ENCODE measurements around the gene DFFB. TPM values are rescaled to one million over a fixed set of nuclear protein-coding genes. Genes with fewer than 3 reads are reported as not detected.
A peak's percentile ranks its signal among the peaks of the same experiment; 100 is the strongest.

Gene DFFB
- total RNA-seq, 2 experiments from 2014 or later = 10.6 to 12.5 TPM

DNA sequence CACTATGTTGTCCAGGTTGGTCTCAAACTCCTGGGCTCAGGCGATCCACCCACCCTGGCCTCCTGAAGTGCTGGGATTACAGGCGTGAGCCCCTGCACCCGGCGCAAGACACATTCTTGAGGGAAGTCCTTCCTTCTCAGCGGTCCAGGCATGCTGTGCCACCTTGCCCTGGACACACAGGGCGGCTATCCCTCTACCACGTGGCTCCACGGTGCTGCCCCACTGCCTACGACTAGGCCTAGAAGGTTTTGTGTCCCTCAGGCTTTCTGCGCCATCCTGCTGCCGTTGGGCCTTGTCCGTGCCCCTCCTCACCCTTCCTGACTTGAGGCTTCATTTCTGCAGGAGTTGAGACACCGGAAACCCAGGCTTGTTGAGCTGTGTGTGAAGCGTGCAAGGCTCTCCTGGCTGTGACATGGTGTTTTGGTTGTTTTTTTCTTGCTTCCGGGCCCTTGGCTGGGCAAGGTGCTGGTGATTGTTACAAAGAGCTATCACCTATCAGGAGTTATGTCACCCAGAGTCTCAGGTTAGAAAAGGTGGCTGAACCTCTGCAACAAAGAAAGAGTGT is 28.9 kb downstream of the DFFB start:
- Mint-ChIP-seq H3K4me3 (no peak overlapping the region), H3K27ac (peak overlapping the region; percentile 60), H3K4me1 (peaks cover 22% of the 10 kb centered on the region), H3K36me3 (ENCODE audit: low read depth) (peaks cover 40% of the 10 kb centered on the region), H3K9me3 (no peaks in the 10 kb centered on the region), H3K27me3 (no peaks in the 10 kb centered on the region)
- ChIA-PET POLR2A (no interaction called here), CTCF (no interaction called here)
- no peak for DNase-seq

DNA sequence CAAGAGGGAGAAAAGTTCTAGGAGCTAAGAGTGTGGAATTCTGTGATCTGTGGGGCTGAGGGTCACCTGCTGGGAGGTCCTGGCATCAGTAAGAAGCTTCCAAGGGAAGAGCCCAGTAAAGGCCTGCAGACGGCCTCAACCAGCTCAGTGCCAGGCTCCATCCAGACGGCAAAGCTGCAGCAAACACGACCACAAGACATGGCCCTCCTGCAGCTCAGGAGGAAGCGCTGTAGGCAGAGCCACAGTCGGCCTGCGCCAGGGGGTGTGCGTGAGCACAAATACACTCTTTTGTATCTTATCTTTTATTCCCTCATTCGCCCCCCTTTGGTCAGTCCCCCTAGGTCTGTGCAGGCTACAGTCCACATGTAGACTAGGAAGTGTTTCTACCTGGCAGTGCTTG is 29.4 kb downstream of the DFFB start:
- no peaks in the 10 kb centered on the region for H3K27me3 Mint-ChIP-seq
- ChIA-PET POLR2A (no interaction called here), CTCF (interaction anchor here (1.3 kb wide), 1 partner anchor 13 kb away, joined by 3 read pairs; no protein-coding TSS in a partner anchor)
- H3K9me3 Mint-ChIP-seq = no peaks in the 10 kb centered on the region
- DNase-seq = no peak
- H3K4me3 Mint-ChIP-seq = no peak overlapping the region
- peaks cover 24% of the 10 kb centered on the region for H3K4me1 Mint-ChIP-seq
- H3K36me3 Mint-ChIP-seq (ENCODE audit: low read depth) = peaks cover 37% of the 10 kb centered on the region
- no peak overlapping the region for H3K27ac Mint-ChIP-seq

DNA sequence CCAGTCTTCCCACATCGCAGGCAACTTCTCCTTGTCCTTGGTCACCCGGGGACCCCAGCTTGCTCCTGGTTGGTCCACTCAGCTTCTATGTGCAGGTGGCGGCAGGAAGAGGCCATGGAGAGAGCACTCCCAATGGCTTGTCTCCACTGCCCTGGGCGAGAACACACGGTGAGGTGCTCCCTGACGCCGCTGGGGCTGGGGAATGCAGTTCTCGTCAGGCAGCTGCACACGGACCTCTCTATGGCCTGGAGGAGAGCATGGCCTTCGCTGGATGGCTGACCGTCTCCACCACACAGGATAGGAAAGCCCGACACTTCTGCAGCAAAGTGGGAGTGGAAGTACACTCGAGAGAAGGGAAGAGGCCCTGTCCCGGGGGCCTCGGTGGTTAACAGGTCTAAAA is 31.0 kb downstream of the DFFB start:
- ChIA-PET CTCF (no interaction called here), POLR2A (no interaction called here)
- H3K9me3 Mint-ChIP-seq = no peaks in the 10 kb centered on the region
- H3K27ac Mint-ChIP-seq = no peak overlapping the region
- H3K4me3 Mint-ChIP-seq = no peak overlapping the region
- no peak for DNase-seq
- H3K27me3 Mint-ChIP-seq = no peaks in the 10 kb centered on the region
- H3K36me3 Mint-ChIP-seq (ENCODE audit: low read depth) = peaks cover 37% of the 10 kb centered on the region
- H3K4me1 Mint-ChIP-seq = peaks cover 26% of the 10 kb centered on the region

DNA sequence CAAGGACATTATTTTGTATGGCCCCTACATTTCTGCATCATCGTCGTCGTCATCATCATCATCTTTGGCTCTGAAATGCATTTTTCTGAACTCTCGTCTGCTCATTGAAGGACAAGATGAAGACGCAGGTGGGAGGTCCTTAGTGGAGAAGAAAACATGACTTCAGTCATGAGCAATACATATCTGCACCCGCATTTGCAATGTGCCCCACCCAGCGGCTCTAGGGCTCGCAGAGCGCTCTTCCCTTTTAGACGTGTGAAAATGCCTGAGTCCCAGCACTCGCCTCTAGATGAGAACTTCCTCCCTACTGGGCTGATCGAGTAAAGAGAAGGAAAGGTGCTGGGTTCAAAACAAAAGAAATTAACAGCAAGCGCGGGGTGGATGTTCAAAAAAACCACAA is 32.7 kb downstream of the DFFB start:
- DNase-seq = no peak
- Mint-ChIP-seq H3K9me3 (no peaks in the 10 kb centered on the region), H3K27me3 (no peaks in the 10 kb centered on the region), H3K36me3 (ENCODE audit: low read depth) (peaks cover 30% of the 10 kb centered on the region), H3K4me3 (peak overlapping the region; percentile 9), H3K27ac (peak overlapping the region; percentile 55), H3K4me1 (peaks cover 24% of the 10 kb centered on the region)
- ChIA-PET CTCF (no interaction called here), POLR2A (no interaction called here)

DNA sequence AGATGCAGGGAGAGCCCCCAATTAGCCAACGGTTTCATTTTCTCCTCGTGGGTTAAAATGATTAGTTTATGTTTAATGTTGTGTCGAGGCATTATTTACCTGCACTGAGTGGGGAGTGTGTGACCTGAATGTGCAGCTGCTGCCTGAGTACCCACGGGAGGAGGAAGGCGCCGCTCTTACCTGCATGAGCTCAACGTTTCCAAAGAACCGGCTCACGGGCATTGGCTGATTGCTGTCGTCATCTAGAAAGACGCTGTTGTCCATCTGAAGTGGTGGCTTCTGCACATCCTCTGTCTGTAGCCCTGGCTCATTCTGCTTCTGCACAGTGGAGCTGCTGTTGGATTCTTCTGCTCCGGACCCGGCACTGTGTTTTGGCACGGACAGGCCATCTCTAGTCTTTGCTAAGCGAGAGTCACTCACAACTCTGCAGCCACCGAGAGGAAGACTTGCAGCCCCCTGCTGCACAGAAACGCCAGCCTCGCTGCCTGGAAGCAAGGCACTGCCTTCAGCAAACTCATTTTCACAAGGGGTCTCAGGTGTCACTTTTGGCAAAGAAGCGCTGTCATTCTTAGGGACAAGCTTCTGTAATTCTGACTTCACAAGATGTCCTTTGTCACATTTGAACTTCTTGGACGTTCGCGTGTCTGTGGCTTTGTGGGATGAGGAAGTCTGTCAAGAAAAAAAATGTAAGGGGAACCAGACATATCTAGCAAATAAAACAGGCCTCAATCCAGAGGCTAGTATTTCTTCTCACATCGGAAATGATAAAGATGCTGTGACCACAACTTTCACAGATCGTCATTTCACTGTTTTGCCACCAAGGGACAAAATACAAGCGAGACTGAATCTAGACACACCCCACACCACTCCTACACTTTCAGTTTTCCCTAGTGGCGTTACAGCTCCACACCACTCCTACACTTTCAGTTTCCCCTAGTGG is 33.4 kb downstream of the DFFB start:
- Mint-ChIP-seq H3K4me3 (peak overlapping the region; percentile 38), H3K36me3 (ENCODE audit: low read depth) (peaks cover 29% of the 10 kb centered on the region), H3K27ac (peak overlapping the region; percentile 73), H3K9me3 (no peaks in the 10 kb centered on the region), H3K27me3 (no peaks in the 10 kb centered on the region), H3K4me1 (peaks cover 24% of the 10 kb centered on the region)
- ChIA-PET POLR2A (no interaction called here), CTCF (interaction anchor here (1.3 kb wide), 1 partner anchor 9 kb away, joined by 3 read pairs; no protein-coding TSS in a partner anchor)
- DNase-seq = peak; percentile 31

DNA sequence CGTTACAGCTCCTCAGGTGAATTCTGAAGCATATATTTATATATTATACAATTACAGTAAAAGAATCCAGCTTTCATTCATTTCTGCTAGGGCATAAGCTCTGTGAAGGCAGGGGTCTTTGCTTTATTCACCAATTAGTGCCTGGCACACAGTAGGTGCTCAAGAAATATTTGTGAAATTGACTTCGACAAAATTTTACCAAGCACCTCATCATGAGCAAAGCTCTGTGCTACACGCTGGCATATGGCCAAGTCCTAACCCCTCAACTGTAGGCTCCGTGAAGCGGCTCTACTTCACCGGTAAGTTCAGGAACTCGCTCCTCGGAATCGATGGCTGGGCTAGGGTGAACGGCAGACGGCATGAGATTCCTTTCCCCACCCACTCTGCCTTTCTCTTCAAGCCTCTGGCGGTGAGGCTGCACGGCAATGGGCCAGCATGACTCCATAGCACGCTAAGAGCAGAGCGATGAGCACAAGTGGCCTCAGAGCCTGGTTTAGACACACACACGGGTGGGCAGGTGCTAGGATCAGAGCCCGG is 34.1 kb downstream of the DFFB start:
- H3K27me3 Mint-ChIP-seq = no peaks in the 10 kb centered on the region
- ChIA-PET POLR2A (no interaction called here), CTCF (interaction anchor here (1.3 kb wide), 1 partner anchor 10 kb away, joined by 3 read pairs; no protein-coding TSS in a partner anchor)
- peaks cover 27% of the 10 kb centered on the region for H3K4me1 Mint-ChIP-seq
- H3K36me3 Mint-ChIP-seq (ENCODE audit: low read depth) = peaks cover 31% of the 10 kb centered on the region
- H3K9me3 Mint-ChIP-seq = no peaks in the 10 kb centered on the region
- no peak for DNase-seq
- peak overlapping the region; percentile 41 for H3K27ac Mint-ChIP-seq
- no peak overlapping the region for H3K4me3 Mint-ChIP-seq

DNA sequence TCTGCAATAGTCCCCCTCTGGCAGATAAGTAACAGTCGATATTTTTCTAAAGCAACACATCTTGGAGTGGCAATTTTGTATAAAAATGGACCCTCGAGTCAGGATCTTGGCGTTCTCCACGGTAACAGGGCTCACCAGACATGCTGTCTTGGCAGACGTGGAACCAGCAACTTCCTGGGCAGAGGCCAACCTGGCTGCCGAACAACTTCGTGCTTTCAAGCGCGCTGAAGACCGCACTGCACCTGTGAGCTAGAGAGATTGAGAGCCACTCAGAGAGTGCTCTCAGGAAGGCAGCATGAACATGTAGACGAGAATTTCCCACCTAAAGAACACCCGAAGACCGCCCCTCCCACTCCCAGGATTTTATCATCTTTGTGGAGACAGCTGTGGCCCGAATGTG is 35.5 kb downstream of the DFFB start:
- Mint-ChIP-seq H3K4me1 (peaks cover 37% of the 10 kb centered on the region), H3K4me3 (no peak overlapping the region), H3K36me3 (ENCODE audit: low read depth) (peaks cover 37% of the 10 kb centered on the region), H3K9me3 (peaks cover 5% of the 10 kb centered on the region), H3K27me3 (no peaks in the 10 kb centered on the region), H3K27ac (no peak overlapping the region)
- CTCF ChIA-PET = no interaction called here
- DNase-seq = no peak
- POLR2A ChIA-PET = no interaction called here

DNA sequence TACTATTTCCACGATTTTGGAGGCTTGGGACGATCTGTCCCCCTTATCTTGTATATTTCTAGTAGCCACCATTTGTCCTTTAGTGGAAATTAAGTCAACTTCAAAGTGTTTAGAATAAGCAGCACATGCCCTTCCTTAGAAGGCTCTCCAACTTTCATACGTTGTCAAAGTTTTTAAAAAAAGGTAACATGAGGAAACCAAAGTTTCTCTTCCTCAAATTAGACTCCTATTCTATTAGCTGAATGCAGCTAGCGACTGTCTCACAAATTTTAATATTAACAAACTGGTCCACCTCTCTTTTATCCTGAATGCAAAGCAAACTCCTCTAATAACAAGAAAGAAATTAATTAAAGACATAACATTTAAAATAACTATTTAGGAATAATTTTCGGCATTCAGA is 35.9 kb downstream of the DFFB start:
- ChIA-PET POLR2A (no interaction called here), CTCF (no interaction called here)
- H3K9me3 Mint-ChIP-seq = peaks cover 10% of the 10 kb centered on the region
- H3K27me3 Mint-ChIP-seq = no peaks in the 10 kb centered on the region
- H3K4me1 Mint-ChIP-seq = peaks cover 41% of the 10 kb centered on the region
- no peak overlapping the region for H3K4me3 Mint-ChIP-seq
- DNase-seq = no peak
- no peak overlapping the region for H3K27ac Mint-ChIP-seq
- H3K36me3 Mint-ChIP-seq (ENCODE audit: low read depth) = peaks cover 37% of the 10 kb centered on the region

DNA sequence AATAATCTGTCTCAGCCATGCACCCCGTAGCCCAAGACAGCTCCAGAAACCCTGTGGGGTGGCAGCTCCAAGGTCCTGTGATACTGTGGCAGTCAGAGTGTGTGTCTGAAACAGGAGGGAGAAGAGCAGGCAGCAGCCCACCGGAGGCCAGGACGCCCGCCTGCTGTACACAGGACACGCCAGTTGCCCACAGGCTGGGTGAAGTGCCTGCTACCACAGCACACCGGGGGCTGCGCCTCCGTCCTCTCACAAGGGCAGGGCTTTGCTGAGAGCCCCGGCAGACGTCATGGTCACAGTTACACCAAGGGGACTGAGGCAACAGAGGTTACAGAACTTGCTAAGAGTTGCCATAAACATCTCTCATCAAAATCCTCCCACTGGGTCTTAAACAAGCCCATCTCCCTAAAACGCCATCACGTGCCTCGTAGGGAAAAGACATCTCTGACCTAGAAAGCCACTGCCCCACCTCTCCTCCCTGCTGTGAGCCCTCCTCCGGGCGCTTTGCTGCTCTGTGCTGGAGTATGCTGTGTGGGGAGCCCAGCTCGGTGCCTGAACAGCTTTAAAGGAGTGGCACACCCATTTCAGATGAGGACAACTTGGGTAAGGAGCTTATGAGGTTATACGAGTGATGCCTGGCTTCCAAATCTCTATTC is 37.5 kb downstream of the DFFB start:
- Mint-ChIP-seq H3K4me3 (no peak overlapping the region), H3K9me3 (peaks cover 14% of the 10 kb centered on the region), H3K27me3 (no peaks in the 10 kb centered on the region), H3K27ac (no peak overlapping the region), H3K36me3 (ENCODE audit: low read depth) (peaks cover 34% of the 10 kb centered on the region), H3K4me1 (peaks cover 52% of the 10 kb centered on the region)
- POLR2A ChIA-PET = no interaction called here
- DNase-seq = no peak
- CTCF ChIA-PET = interaction anchor here (0.7 kb wide), 1 partner anchor 59 kb away, joined by 3 read pairs; no protein-coding TSS in a partner anchor

DNA sequence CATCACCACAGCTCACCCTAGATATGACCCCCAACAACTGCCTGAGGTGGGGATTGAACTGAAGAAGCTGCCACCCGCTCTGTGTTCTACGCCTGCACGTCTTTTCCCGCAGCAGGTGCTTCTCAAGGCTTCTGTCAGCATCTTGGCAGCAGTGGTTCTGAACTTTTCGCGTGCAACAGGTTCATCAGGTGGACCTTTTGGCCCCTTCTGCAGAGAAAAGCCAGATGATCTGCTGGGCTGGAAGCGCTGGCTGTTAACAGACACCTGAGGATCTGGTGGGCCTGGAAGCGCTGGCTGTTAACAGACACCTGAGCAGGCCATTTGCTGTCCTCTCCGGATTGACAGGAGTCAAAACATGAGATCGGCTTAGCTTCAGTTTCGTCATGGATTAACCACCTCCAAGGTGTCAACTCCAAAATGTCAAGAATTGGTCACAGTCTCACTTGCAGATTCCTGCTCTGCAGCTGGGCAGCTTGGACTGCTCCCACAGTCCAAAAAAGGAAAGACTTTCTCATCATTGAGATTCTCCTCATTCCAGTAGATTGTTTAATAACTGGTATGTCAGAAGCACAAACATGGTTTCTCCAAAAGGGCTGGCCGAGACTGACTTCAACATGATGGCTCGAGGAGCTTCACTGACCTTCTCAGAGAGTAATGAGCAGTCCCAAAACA is 38.1 kb downstream of the DFFB start:
- POLR2A ChIA-PET = no interaction called here
- H3K4me3 Mint-ChIP-seq = no peak overlapping the region

DNA sequence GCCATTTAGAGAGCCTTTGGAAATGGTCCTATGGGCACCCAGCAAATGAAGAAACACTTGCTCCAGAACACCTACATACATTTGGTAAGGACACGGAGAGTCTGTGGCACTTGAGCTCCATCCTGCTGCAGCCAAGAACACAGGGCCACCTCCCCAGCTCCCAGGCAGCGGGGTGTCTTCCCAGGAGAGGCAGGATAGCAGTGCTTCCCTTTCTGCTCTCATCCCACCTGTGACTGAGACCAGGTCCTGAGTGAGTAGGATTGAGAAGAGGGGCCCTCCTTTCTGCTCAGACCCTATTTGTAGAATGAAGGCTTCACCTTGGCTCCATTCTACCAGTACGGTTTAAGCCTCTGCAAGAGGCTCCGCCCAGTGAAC is 38.7 kb downstream of the DFFB start:
- H3K27ac Mint-ChIP-seq = no peak overlapping the region
- H3K36me3 Mint-ChIP-seq (ENCODE audit: low read depth) = peaks cover 22% of the 10 kb centered on the region
- peaks cover 14% of the 10 kb centered on the region for H3K9me3 Mint-ChIP-seq
- no peak overlapping the region for H3K4me3 Mint-ChIP-seq
- no peak for DNase-seq
- no peaks in the 10 kb centered on the region for H3K27me3 Mint-ChIP-seq
- ChIA-PET POLR2A (no interaction called here), CTCF (interaction anchor here (1.5 kb wide), 1 partner anchor 99 kb away, joined by 4 read pairs; the partner anchor contains the start of gene LRRC47)
- H3K4me1 Mint-ChIP-seq = peaks cover 40% of the 10 kb centered on the region

More for the DNA sequence above, 38.1 kb downstream of the DFFB start:
- Mint-ChIP-seq H3K27ac (no peak overlapping the region), H3K27me3 (no peaks in the 10 kb centered on the region), H3K9me3 (peaks cover 14% of the 10 kb centered on the region), H3K36me3 (ENCODE audit: low read depth) (peaks cover 27% of the 10 kb centered on the region), H3K4me1 (peaks cover 45% of the 10 kb centered on the region)
- DNase-seq = no peak
- CTCF ChIA-PET = interaction anchor here (1.5 kb wide), 1 partner anchor 99 kb away, joined by 4 read pairs; the partner anchor contains the start of gene LRRC47

DNA sequence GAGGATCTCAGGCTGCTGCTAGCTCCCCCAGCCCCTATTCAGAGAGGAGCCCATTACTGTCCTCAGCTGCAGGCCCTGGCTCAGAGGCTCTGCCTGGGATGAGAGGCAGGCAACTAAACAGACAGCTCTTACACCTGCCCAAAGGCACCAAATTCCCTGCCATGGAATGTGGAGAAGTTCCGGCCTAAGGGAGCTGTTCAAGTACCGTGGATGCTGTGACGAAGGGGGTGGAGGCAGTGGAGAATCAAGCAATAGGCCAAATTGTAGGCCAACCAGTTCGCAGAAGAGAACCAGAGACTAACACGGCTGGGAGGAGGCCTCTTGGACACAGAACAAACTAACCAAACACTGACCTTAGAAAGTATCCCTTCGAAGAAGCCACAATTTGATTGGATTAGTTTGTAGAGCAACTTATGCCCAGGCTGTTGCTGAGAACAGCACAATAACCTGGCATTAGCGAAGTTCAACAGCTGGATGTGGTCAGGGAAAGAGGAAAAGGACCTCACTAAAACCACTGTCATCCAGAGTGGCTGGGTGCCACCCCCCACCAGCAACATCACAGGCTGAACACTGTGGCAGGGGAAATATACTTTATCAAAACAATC is 39.2 kb downstream of the DFFB start:
- peaks cover 21% of the 10 kb centered on the region for H3K36me3 Mint-ChIP-seq (ENCODE audit: low read depth)
- H3K27ac Mint-ChIP-seq = no peak overlapping the region
- peaks cover 35% of the 10 kb centered on the region for H3K4me1 Mint-ChIP-seq
- ChIA-PET POLR2A (no interaction called here), CTCF (interaction anchor here (1.5 kb wide), 1 partner anchor 100 kb away, joined by 4 read pairs; the partner anchor contains the start of gene LRRC47)
- H3K9me3 Mint-ChIP-seq = peaks cover 14% of the 10 kb centered on the region
- no peak overlapping the region for H3K4me3 Mint-ChIP-seq
- no peak for DNase-seq
- no peaks in the 10 kb centered on the region for H3K27me3 Mint-ChIP-seq

Data from activated CD4-positive, alpha-beta T cell treated with anti-CD3 and anti-CD28 coated beads, Interleukin-2, amount 10 ng/mL, durations not matched to agents 7 days and 5 days (primary cell).